ENCODE data around the gene SP140. TPM values are rescaled to one million over a fixed set of nuclear protein-coding genes. Genes with fewer than 3 reads are reported as not detected.

SP140 gene
- total and polyA plus RNA-seq, 10 of the 15 experiments (the other 5 are each of a cell fraction or from before 2014, with no cell fraction given), result 61.7 to 164 (median 90.7) TPM

DNA sequence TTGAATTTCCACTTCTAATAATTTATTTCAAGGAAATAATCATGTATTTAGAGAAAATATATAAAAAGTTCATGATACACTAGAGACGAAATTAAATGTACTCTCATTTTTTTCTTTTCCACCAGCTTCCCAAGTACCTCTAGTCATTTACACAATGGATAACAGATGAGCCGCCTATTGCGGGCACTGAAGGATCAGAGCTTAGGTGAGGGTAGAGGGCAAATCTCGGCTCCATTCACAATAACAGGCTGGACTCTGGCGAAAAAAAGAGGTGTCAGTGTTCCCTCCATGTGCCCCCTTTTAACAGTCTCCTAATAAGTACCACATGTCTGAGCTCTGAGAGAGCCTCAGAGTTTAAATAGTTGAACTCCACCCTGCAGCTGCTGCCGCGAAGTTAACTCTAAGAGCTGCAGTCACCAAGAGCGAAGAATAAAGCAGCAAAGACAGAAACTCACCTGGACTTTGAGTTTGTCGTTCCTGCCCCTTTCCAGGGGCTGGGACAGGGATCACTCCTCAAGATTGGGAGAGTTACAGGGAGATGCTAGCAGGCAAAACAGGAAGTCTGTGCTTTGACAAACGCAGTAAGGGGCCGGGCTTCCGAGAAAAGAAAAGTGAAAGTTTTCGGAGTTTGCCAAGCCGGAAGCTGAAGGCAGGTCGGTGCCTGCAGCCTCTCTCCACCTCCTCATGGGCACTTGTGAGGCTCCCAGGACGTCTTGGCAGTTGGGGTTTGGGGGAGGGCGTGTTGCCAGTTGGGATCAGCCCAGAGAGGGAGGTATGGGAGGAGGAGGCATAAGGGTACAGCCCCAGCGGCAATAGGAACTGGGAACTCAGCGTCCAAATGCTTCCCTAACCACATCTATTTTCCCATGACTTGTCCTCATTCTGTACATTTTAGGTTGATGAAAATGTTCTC lies 5.9 kb upstream of the SP140 start, which contains the start of gene SP110 (continued):
- TF ChIP-seq, protein P1, sequence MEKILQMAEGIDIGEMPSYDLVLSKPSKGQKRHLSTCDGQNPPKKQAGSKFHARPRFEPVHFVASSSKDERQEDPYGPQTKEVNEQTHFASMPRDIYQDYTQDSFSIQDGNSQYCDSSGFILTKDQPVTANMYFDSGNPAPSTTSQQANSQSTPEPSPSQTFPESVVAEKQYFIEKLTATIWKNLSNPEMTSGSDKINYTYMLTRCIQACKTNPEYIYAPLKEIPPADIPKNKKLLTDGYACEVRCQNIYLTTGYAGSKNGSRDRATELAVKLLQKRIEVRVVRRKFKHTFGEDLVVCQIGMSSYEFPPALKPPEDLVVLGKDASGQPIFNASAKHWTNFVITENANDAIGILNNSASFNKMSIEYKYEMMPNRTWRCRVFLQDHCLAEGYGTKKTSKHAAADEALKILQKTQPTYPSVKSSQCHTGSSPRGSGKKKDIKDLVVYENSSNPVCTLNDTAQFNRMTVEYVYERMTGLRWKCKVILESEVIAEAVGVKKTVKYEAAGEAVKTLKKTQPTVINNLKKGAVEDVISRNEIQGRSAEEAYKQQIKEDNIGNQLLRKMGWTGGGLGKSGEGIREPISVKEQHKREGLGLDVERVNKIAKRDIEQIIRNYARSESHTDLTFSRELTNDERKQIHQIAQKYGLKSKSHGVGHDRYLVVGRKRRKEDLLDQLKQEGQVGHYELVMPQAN (conservative IDR thresholded peaks at IDR 0.05), result peak; percentile 83
- 0 out of 2 replicates have a peak, but pooled peaks have one; percentile 3 for TF ChIP-seq YY1 (IDR thresholded peaks at IDR 0.05; ENCODE audit: low read depth, low read length)
- peak; percentile 55 for TF ChIP-seq RUNX3 (IDR thresholded peaks at IDR 0.05; ENCODE audit: low read length)
- peak; percentile 86 for TF ChIP-seq IKZF1 (conservative IDR thresholded peaks at IDR 0.05)

DNA sequence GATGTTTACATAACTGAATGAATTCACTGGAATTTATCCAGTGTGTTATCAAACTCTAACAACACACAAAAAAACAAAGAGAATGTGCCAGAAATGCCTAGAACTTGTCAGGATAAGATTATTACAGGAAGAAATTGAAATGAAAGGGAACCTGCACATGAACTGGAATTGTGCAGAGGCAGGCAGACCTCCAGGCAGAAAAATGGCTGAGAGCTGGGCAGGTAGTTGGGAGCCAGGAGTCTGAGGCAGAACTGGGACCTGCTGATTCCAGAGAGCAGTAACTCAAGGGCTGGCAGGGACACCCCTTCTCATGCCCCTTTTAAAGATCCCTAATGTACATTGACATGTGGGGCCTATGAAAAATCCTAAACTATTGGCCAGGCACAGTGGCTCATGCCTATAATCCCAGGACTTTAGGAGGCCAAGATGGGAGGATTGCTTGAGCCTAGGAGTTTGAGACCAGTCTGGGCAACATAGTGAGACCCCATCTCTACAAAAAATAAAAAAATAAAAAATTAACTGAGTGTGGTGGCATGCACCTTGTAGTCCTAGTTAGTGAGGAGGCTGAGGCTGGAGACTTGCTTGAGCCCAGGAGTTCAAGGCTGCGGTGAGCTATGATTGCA lies 5.1 kb upstream of the SP140 start:
- H3K36me3 ChIP-seq (ENCODE audit: control insufficient read depth in 2 of 2, insufficient read depth in 2 of 2, low read length in 1 of 2), result peaks cover 2 to 7% of the 10 kb centered on the region in 2 experiments; a peak in 3 of 4 replicates
- ChIA-PET POLR2A (interaction anchor here (1.1 to 3.2 kb wide), 7 partner anchors 7 to 381 kb away, joined by 3 to 20 read pairs (median 7); partner anchors contain the start of gene SP100), CTCF (interaction anchor here (1.3 to 2.0 kb wide), 3 partner anchors 18 to 98 kb away, joined by 4 to 9 read pairs (median 6); no protein-coding TSS in a partner anchor), SMC1A (ENCODE audit: uncharacterized antibody, unreplicated experiment) (interaction anchor here (0.8 to 8.5 kb wide), 5 partner anchors 7 to 433 kb away, joined by 3 to 121 read pairs (median 5); no protein-coding TSS in a partner anchor), RAD21 (ENCODE audit: unreplicated experiment) (interaction anchor here (0.8 to 4.2 kb wide), 7 partner anchors 8 to 394 kb away, joined by 4 to 30 read pairs (median 9); partner anchors contain the start of genes SP100 and SP140L)
- TF ChIP-seq, protein P2, sequence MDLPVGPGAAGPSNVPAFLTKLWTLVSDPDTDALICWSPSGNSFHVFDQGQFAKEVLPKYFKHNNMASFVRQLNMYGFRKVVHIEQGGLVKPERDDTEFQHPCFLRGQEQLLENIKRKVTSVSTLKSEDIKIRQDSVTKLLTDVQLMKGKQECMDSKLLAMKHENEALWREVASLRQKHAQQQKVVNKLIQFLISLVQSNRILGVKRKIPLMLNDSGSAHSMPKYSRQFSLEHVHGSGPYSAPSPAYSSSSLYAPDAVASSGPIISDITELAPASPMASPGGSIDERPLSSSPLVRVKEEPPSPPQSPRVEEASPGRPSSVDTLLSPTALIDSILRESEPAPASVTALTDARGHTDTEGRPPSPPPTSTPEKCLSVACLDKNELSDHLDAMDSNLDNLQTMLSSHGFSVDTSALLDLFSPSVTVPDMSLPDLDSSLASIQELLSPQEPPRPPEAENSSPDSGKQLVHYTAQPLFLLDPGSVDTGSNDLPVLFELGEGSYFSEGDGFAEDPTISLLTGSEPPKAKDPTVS (IDR thresholded peaks at IDR 0.05; ENCODE audit: low read depth, low read length), result 0 out of 2 replicates have a peak, but pooled peaks have one; percentile 27
- TF ChIP-seq ZNF207 (IDR thresholded peaks at IDR 0.05; ENCODE audit: borderline replicate concordance) (no peak), TCF3 (IDR thresholded peaks at IDR 0.05; ENCODE audit: borderline replicate concordance, insufficient read depth, low read depth, low read length) (no peak), EZH2 (IDR thresholded peaks at IDR 0.05; ENCODE audit: borderline replicate concordance, control insufficient read depth, low read depth, low read length) (no peak), CBX3 (IDR thresholded peaks at IDR 0.05; ENCODE audit: borderline replicate concordance, low read depth) (no peak), WRNIP1 (IDR thresholded peaks at IDR 0.05; ENCODE audit: borderline replicate concordance, low read depth, low read length) (no peak)
- H3K4me2 ChIP-seq (ENCODE audit: control insufficient read depth, insufficient read depth), result peak overlapping the region; percentile 93
- H3K27ac ChIP-seq (ENCODE audit: control insufficient read depth, insufficient read depth), result peak overlapping the region; percentile 95
- 0 out of 2 replicates have a peak, but pooled peaks cover 1% of the 10 kb centered on the region for H4K20me1 ChIP-seq (ENCODE audit: control insufficient read depth, insufficient read depth)
- H3K9me3 ChIP-seq (replicated peaks; ENCODE audit: control insufficient read depth, insufficient read depth, low read length), result no peaks in the 10 kb centered on the region
- WGBS (ENCODE audit: insufficient coverage, insufficient replicate concordance, low lambda C conversion rate, missing lambda C conversion rate), result 100% methylated on average over 1 of the region's 1 CpG
- H2AFZ ChIP-seq (ENCODE audit: control insufficient read depth, low read depth, low read length), result peak overlapping the region; percentile 20
- H3K79me2 ChIP-seq (ENCODE audit: control insufficient read depth, insufficient read depth, low read length), result peaks cover 41% of the 10 kb centered on the region
- no peak for FAIRE-seq
- in situ Hi-C loops (cut with MboI), result no loop called here
- DNase-seq (ENCODE audit: low read depth, low spot score), result no peak
- peaks cover 43% of the 10 kb centered on the region for H3K4me1 ChIP-seq (ENCODE audit: control insufficient read depth, insufficient read depth, low read length)
- BruUV-seq (replicated peaks), result TSS peak; percentile 99
- no peaks in the 10 kb centered on the region for H3K27me3 ChIP-seq (replicated peaks in 1 of 2; ENCODE audit: control insufficient read depth in 2 of 2, insufficient read depth in 2 of 2, low read length in 1 of 2)
- H3K4me3 ChIP-seq, result peak overlapping the region; percentile 82
- intact Hi-C loops (cut with micrococcal nuclease; ENCODE audit: unreplicated experiment), result loop anchor here (10.0 kb wide), 1 partner anchor 494 kb away; the partner anchor contains the start of gene CAB39
- H3K9ac ChIP-seq (ENCODE audit: control insufficient read depth, insufficient read depth, low read length), result peak overlapping the region; percentile 88
- no peak for ATAC-seq

All from GM12878 (cell line).